ENCODE measurements around the gene USP6NL.
A peak's percentile ranks its signal among the peaks of the same experiment; 100 is the strongest.

The USP6NL gene

DNA sequence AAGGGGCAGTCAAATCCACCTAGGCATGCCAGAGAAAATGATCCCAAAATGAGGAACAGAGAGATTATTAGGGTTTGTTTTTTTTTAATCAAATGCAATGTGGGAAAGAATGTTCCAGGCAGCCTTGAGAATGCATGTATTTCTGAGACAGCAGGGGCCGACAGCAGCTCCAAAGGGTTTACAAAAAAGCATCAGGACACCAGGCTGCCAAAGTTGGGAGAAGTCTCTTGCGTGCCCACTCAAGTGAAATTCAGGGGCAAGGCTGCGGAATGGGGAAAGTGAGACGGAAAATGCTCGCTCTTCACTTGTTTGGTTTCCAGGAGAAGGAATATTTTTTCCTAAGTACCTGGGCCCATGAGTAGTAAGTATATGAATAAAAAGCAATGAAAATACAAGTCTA, 101.2 kb downstream of the USP6NL start:
- no peak for DNase-seq
- no peaks in the 10 kb centered on the region for H3K27me3 ChIP-seq (replicated peaks in 2 of 5; ENCODE audit: control insufficient read depth in 4 of 5, insufficient read depth in 5 of 5, low read length in 4 of 5)
- no peak overlapping the region for H3K4me3 ChIP-seq (ENCODE audit: control insufficient read depth in 1 of 7, extremely low read depth in 1 of 7, insufficient read depth in 4 of 7, low read depth in 2 of 7, low read length in 6 of 7)
- POLR2A ChIA-PET, result interaction anchor here (0.7 kb wide), 1 partner anchor 248 kb away, joined by 3 read pairs; no protein-coding TSS in a partner anchor
- 100% methylated on average over 5 of the region's 5 CpGs for WGBS (ENCODE audit: insufficient coverage)
- no peak overlapping the region for H3K27ac ChIP-seq (ENCODE audit: insufficient read depth in 1 of 2, low read depth in 1 of 2, low read length in 2 of 2, poor library complexity in 1 of 2, severe bottlenecking in 2 of 2)
- H3K9me3 ChIP-seq (ENCODE audit: control extremely low read depth in 1 of 5, control insufficient read depth in 4 of 5, insufficient read depth in 2 of 5, low read depth in 1 of 5, low read length in 4 of 5), result no peaks in the 10 kb centered on the region
- H3K4me1 ChIP-seq (ENCODE audit: control extremely low read depth in 1 of 4, control insufficient read depth in 4 of 4, insufficient read depth in 4 of 4, low read length in 3 of 4), result peaks cover 0 to 2% (median under 1%) of the 10 kb centered on the region in 4 experiments
- CTCF ChIA-PET, result no interaction called here
- H3K36me3 ChIP-seq (ENCODE audit: control insufficient read depth in 4 of 4, insufficient read depth in 4 of 4, low read length in 3 of 4), result peaks cover 0 to 28% (median 10%) of the 10 kb centered on the region in 4 experiments

DNA sequence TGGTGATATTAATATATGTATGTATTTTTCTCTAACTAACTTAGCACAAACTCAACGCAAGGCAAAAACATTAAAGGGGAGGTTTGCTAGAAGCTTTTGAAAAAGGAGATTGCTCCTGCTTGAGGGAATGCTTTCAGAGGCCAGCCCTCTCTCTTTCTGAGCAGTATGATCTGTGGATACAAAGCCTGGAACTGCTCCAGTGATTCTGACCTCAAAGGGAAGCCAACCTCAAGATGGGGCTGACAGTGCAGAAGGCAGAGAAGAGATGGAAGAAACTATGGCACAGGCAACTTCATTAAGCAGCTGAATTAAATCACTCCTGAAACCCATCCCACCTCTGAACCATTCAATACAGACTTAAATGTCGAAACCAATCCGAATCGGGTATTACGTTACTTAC, 102.4 kb downstream of the USP6NL start:
- peak in 2 of 3 donors; percentile 34 to 36 for DNase-seq
- Histone ChIP-seq H3K9me3 (ENCODE audit: control extremely low read depth in 1 of 5, control insufficient read depth in 4 of 5, insufficient read depth in 2 of 5, low read depth in 1 of 5, low read length in 4 of 5) (no peaks in the 10 kb centered on the region), H3K27ac (ENCODE audit: insufficient read depth in 1 of 2, low read depth in 1 of 2, low read length in 2 of 2, poor library complexity in 1 of 2, severe bottlenecking in 2 of 2) (no peak overlapping the region), H3K4me1 (ENCODE audit: control extremely low read depth in 1 of 4, control insufficient read depth in 4 of 4, insufficient read depth in 4 of 4, low read length in 3 of 4) (peaks cover 0 to 2% (median 0%) of the 10 kb centered on the region in 4 experiments), H3K36me3 (ENCODE audit: control insufficient read depth in 4 of 4, insufficient read depth in 4 of 4, low read length in 3 of 4) (peaks cover 3 to 26% (median 12%) of the 10 kb centered on the region in 4 experiments), H3K27me3 (replicated peaks in 2 of 5; ENCODE audit: control insufficient read depth in 4 of 5, insufficient read depth in 5 of 5, low read length in 4 of 5) (no peaks in the 10 kb centered on the region), H3K4me3 (ENCODE audit: control insufficient read depth in 1 of 7, extremely low read depth in 1 of 7, insufficient read depth in 4 of 7, low read depth in 2 of 7, low read length in 6 of 7) (no peak overlapping the region)
- CTCF ChIA-PET, result interaction anchor here (0.9 to 1.6 kb wide), 3 partner anchors 216 to 221 kb away, joined by 3 to 4 read pairs (median 4); no protein-coding TSS in a partner anchor
- POLR2A ChIA-PET, result no interaction called here
- 100% methylated on average over 1 of the region's 5 CpGs for WGBS (ENCODE audit: insufficient coverage)

DNA sequence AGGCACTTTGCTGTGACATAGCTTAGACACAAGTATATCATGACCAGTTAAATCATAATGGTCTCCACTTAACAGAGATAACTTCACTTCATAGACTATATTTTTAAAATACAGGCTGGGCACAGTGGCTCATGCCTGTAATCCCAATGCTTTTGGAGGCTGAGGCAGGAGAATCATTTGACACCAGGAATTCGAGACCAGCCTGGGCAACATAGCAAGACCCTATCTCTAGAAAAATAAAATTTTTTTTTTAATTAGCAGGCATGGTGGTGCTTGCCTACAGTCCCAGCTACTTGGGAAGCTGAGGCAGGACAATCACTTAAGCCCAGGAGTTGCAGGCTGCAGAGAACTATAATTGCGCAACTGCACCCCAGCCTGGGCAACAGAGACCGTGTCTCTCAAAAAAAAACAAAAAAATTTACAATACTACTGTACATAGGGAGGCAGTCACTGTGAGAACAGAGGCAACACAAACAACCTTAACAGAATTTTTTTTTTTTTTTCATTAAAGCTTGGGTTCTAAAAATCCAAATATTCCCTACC, 105.1 kb downstream of the USP6NL start:
- no peak overlapping the region for H3K4me3 ChIP-seq (ENCODE audit: control insufficient read depth in 1 of 7, extremely low read depth in 1 of 7, insufficient read depth in 4 of 7, low read depth in 2 of 7, low read length in 6 of 7)
- WGBS (ENCODE audit: insufficient coverage), result no CpG with 5 or more reads among the region's 3 CpGs
- no peaks in the 10 kb centered on the region for H3K9me3 ChIP-seq (ENCODE audit: control extremely low read depth in 1 of 5, control insufficient read depth in 4 of 5, insufficient read depth in 2 of 5, low read depth in 1 of 5, low read length in 4 of 5)
- CTCF ChIA-PET, result interaction anchor here (3.2 to 3.7 kb wide), 2 partner anchors 10 to 251 kb away, joined by 12 to 17 read pairs; no protein-coding TSS in a partner anchor
- POLR2A ChIA-PET, result no interaction called here
- no peak for DNase-seq
- H3K27me3 ChIP-seq (replicated peaks in 2 of 5; ENCODE audit: control insufficient read depth in 4 of 5, insufficient read depth in 5 of 5, low read length in 4 of 5), result no peaks in the 10 kb centered on the region
- peaks cover 2 to 22% (median 10%) of the 10 kb centered on the region in 4 experiments for H3K36me3 ChIP-seq (ENCODE audit: control insufficient read depth in 4 of 4, insufficient read depth in 4 of 4, low read length in 3 of 4)
- no peak overlapping the region for H3K27ac ChIP-seq (ENCODE audit: insufficient read depth in 1 of 2, low read depth in 1 of 2, low read length in 2 of 2, poor library complexity in 1 of 2, severe bottlenecking in 2 of 2)
- peaks cover 0 to 2% (median 0%) of the 10 kb centered on the region in 4 experiments for H3K4me1 ChIP-seq (ENCODE audit: control extremely low read depth in 1 of 4, control insufficient read depth in 4 of 4, insufficient read depth in 4 of 4, low read length in 3 of 4)

DNA sequence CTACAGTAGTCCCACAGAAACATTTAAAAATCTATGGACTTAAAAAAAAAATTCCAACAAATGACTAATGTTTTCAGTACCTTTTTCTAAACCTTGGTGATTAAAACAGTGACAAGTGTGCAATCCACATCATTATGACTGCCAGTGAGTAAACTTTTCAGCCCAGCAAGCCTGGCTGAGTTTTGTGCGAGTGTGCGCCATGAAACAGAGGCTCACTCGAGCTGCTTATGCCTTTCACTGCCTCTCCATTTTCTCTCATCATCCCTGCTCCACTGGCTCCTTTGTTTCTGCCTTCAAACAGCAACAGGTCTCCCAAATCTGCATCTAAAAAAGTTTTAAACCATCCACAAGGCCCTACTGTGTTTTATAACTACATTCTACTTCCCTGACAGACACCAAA, 105.8 kb downstream of the USP6NL start:
- POLR2A ChIA-PET, result no interaction called here
- Histone ChIP-seq H3K9me3 (ENCODE audit: control extremely low read depth in 1 of 5, control insufficient read depth in 4 of 5, insufficient read depth in 2 of 5, low read depth in 1 of 5, low read length in 4 of 5) (no peaks in the 10 kb centered on the region), H3K27me3 (replicated peaks in 2 of 5; ENCODE audit: control insufficient read depth in 4 of 5, insufficient read depth in 5 of 5, low read length in 4 of 5) (no peaks in the 10 kb centered on the region), H3K4me3 (ENCODE audit: control insufficient read depth in 1 of 7, extremely low read depth in 1 of 7, insufficient read depth in 4 of 7, low read depth in 2 of 7, low read length in 6 of 7) (no peak overlapping the region), H3K4me1 (ENCODE audit: control extremely low read depth in 1 of 4, control insufficient read depth in 4 of 4, insufficient read depth in 4 of 4, low read length in 3 of 4) (peaks cover 0 to 2% (median 0%) of the 10 kb centered on the region in 4 experiments), H3K27ac (ENCODE audit: insufficient read depth in 1 of 2, low read depth in 1 of 2, low read length in 2 of 2, poor library complexity in 1 of 2, severe bottlenecking in 2 of 2) (no peak overlapping the region), H3K36me3 (ENCODE audit: control insufficient read depth in 4 of 4, insufficient read depth in 4 of 4, low read length in 3 of 4) (peaks cover 2 to 20% (median 10%) of the 10 kb centered on the region in 4 experiments)
- CTCF ChIA-PET, result interaction anchor here (0.7 to 3.7 kb wide), 3 partner anchors 9 to 251 kb away, joined by 4 to 17 read pairs (median 12); no protein-coding TSS in a partner anchor
- DNase-seq, result no peak
- WGBS (ENCODE audit: insufficient coverage), result 100% methylated on average over 3 of the region's 3 CpGs

GRCh38 chr10:11504566-11505285, 106.7 kb downstream of the USP6NL start:
- Histone ChIP-seq H3K27ac (ENCODE audit: insufficient read depth in 1 of 2, low read depth in 1 of 2, low read length in 2 of 2, poor library complexity in 1 of 2, severe bottlenecking in 2 of 2) (no peak overlapping the region), H3K27me3 (replicated peaks in 2 of 5; ENCODE audit: control insufficient read depth in 4 of 5, insufficient read depth in 5 of 5, low read length in 4 of 5) (no peaks in the 10 kb centered on the region), H3K4me3 (ENCODE audit: control insufficient read depth in 1 of 7, extremely low read depth in 1 of 7, insufficient read depth in 4 of 7, low read depth in 2 of 7, low read length in 6 of 7) (no peak overlapping the region), H3K36me3 (ENCODE audit: control insufficient read depth in 4 of 4, insufficient read depth in 4 of 4, low read length in 3 of 4) (peaks cover 2 to 23% (median 10%) of the 10 kb centered on the region in 4 experiments), H3K4me1 (ENCODE audit: control extremely low read depth in 1 of 4, control insufficient read depth in 4 of 4, insufficient read depth in 4 of 4, low read length in 3 of 4) (peaks cover 0 to 2% (median 0%) of the 10 kb centered on the region in 4 experiments), H3K9me3 (ENCODE audit: control extremely low read depth in 1 of 5, control insufficient read depth in 4 of 5, insufficient read depth in 2 of 5, low read depth in 1 of 5, low read length in 4 of 5) (no peaks in the 10 kb centered on the region)
- CTCF ChIA-PET, result interaction anchor here (0.7 to 3.7 kb wide), 4 partner anchors 9 to 278 kb away, joined by 3 to 17 read pairs (median 8); no protein-coding TSS in a partner anchor
- DNase-seq, result no peak
- POLR2A ChIA-PET, result no interaction called here
- 100% methylated on average over 1 of the region's 7 CpGs for WGBS (ENCODE audit: insufficient coverage)

GRCh38 chr10:11501600-11501999, 109.8 kb downstream of the USP6NL start:
- 100% methylated on average over 2 of the region's 3 CpGs for WGBS (ENCODE audit: insufficient coverage)
- Histone ChIP-seq H3K9me3 (ENCODE audit: control extremely low read depth in 1 of 5, control insufficient read depth in 4 of 5, insufficient read depth in 2 of 5, low read depth in 1 of 5, low read length in 4 of 5) (no peaks in the 10 kb centered on the region), H3K4me1 (ENCODE audit: control extremely low read depth in 1 of 4, control insufficient read depth in 4 of 4, insufficient read depth in 4 of 4, low read length in 3 of 4) (no peaks in the 10 kb centered on the region), H3K27me3 (replicated peaks in 2 of 5; ENCODE audit: control insufficient read depth in 4 of 5, insufficient read depth in 5 of 5, low read length in 4 of 5) (no peaks in the 10 kb centered on the region), H3K27ac (ENCODE audit: insufficient read depth in 1 of 2, low read depth in 1 of 2, low read length in 2 of 2, poor library complexity in 1 of 2, severe bottlenecking in 2 of 2) (no peak overlapping the region), H3K36me3 (ENCODE audit: control insufficient read depth in 4 of 4, insufficient read depth in 4 of 4, low read length in 3 of 4) (peaks cover 6 to 24% (median 8%) of the 10 kb centered on the region in 4 experiments), H3K4me3 (ENCODE audit: control insufficient read depth in 1 of 7, extremely low read depth in 1 of 7, insufficient read depth in 4 of 7, low read depth in 2 of 7, low read length in 6 of 7) (no peak overlapping the region)
- no peak for DNase-seq
- POLR2A ChIA-PET, result no interaction called here
- CTCF ChIA-PET, result interaction anchor here (1.1 kb wide), 1 partner anchor 257 kb away, joined by 3 read pairs; no protein-coding TSS in a partner anchor
